GM12865 (cell line): ENCODE results near the gene FAM25A.
"Not testable (repeated sequence)": the region's sequence is repeated elsewhere in the genome, so short reads cannot be mapped to it uniquely, and the experiment has no call there.

ENCODE experiments used
- DNase-seq: peaks from one replicate; pipeline ENCODE4 v3.0.0; 2010; ENCODE audit warnings: low read depth
- H3K4me3 ChIP-seq: 2 replicates; pipeline ENCODE4 v1.5.1; 2011; ENCODE audit warnings: mild to moderate bottlenecking, low read depth, low read length, control low read depth
- CTCF ChIP-seq: IDR thresholded peaks from 2 replicates; pipeline ENCODE4 v1.5.1; 2011; ENCODE audit warnings: low read length, control low read depth, low read depth, inconsistent platforms; ENCODE audit not compliant: insufficient read depth; ENCODE audit errors: missing control alignments

FAM25A gene

GRCh38 chr10:86979977-86980448 lies 40.1 kb upstream of the FAM25A start:
- no peak overlapping the region for H3K4me3 ChIP-seq
- TF ChIP-seq CTCF: no peak
- DNase-seq: no peak

- not testable (repeated sequence) for DNase-seq
These were observed 39.1 kb upstream of the FAM25A start for GRCh38 chr10:86981020-86981419.

GRCh38 chr10:86981716-86982115 lies 38.4 kb upstream of the FAM25A start:
- H3K4me3 ChIP-seq: no peak overlapping the region
- no peak for DNase-seq
- no peak for TF ChIP-seq CTCF

More at GRCh38 chr10:86981020-86981419, 39.1 kb upstream of the FAM25A start:
- H3K4me3 ChIP-seq: not testable (repeated sequence)

- not testable (repeated sequence) for H3K4me3 ChIP-seq, DNase-seq
These were observed 35.6 kb upstream of the FAM25A start for GRCh38 chr10:86984498-86984897.

GRCh38 chr10:86988520-86988919 lies 31.6 kb upstream of the FAM25A start:
- no peak for TF ChIP-seq CTCF
- no peak overlapping the region for H3K4me3 ChIP-seq
- DNase-seq: no peak

- not testable (repeated sequence) for H3K4me3 ChIP-seq, DNase-seq
These were observed 28.7 kb upstream of the FAM25A start for GRCh38 chr10:86991362-86991761.

- no peak for DNase-seq
- no peak overlapping the region for H3K4me3 ChIP-seq
- no peak for TF ChIP-seq CTCF
These were observed 27.6 kb upstream of the FAM25A start for GRCh38 chr10:86992456-86992855.

GRCh38 chr10:86992929-86993328 lies 27.2 kb upstream of the FAM25A start:
- DNase-seq: no peak
- no peak overlapping the region for H3K4me3 ChIP-seq
- TF ChIP-seq CTCF: no peak

GRCh38 chr10:86999802-87000403 lies 20.2 kb upstream of the FAM25A start:
- H3K4me3 ChIP-seq: not testable (repeated sequence)

More at GRCh38 chr10:86999802-87000403, 20.2 kb upstream of the FAM25A start:
- DNase-seq: not testable (repeated sequence)
